OCI-LY1 (cell line): Measurements from ENCODE around the gene CDIPT.

Experiments
- EZH2 ChIP-seq: fragments of 200-600 bp; sonication (generic), shearing (Covaris generic); IDR thresholded peaks from 2 replicates; pipeline ENCODE4 v1.8.0; 2017; ENCODE audit warnings: borderline replicate concordance, mixed run types, mild to moderate bottlenecking, antibody characterized with exemption, low read length, moderate library complexity, mixed read lengths
- TF ChIP-seq, protein P1 (sequence below): fragments of 200-600 bp; sonication (generic), shearing (Covaris generic); IDR thresholded peaks from 2 replicates; pipeline ENCODE4 v1.5.1; 2017; ENCODE audit warnings: mild to moderate bottlenecking, antibody characterized with exemption, low read length, moderate library complexity, mixed read lengths

GRCh38 chr16:29905668-29906067 is 42.6 kb upstream of the CDIPT start:
- TF ChIP-seq, protein P1, sequence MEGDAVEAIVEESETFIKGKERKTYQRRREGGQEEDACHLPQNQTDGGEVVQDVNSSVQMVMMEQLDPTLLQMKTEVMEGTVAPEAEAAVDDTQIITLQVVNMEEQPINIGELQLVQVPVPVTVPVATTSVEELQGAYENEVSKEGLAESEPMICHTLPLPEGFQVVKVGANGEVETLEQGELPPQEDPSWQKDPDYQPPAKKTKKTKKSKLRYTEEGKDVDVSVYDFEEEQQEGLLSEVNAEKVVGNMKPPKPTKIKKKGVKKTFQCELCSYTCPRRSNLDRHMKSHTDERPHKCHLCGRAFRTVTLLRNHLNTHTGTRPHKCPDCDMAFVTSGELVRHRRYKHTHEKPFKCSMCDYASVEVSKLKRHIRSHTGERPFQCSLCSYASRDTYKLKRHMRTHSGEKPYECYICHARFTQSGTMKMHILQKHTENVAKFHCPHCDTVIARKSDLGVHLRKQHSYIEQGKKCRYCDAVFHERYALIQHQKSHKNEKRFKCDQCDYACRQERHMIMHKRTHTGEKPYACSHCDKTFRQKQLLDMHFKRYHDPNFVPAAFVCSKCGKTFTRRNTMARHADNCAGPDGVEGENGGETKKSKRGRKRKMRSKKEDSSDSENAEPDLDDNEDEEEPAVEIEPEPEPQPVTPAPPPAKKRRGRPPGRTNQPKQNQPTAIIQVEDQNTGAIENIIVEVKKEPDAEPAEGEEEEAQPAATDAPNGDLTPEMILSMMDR, result no peak
- no peak for TF ChIP-seq EZH2
